Measurements from ENCODE around the gene OR11A1.

The OR11A1 gene, protein sequence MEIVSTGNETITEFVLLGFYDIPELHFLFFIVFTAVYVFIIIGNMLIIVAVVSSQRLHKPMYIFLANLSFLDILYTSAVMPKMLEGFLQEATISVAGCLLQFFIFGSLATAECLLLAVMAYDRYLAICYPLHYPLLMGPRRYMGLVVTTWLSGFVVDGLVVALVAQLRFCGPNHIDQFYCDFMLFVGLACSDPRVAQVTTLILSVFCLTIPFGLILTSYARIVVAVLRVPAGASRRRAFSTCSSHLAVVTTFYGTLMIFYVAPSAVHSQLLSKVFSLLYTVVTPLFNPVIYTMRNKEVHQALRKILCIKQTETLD

DNA sequence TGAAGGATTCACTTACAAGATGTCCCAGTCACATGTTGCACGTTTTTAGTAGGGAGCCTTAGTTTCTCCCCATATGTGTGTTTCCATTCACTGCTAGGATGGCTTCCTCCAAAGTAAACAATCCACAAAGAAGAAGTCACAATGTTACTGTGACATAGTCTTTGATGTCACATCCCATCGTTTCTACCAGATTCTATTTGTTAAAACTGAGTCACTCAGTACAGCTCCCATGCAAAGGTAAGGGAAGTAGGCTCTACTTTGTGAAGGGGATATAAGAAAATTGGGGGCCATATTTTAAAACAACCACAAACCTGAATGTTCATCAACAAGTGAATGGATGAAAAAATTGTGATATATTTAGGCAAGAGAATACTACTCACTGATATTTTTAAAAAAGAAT is at the start of gene OR11A1, which contains the start of gene OR2H1:
TSS of gene OR11A1 (minus strand) at position 101 of the 400 bp plus-strand sequence. CDS start 29,430 bp downstream, outside the sequence.
TSS of gene OR2H1 (plus strand) at position 185 of the 400 bp plus-strand sequence. CDS start 4,615 bp downstream, outside the sequence.
- DNase-seq (ENCODE audit: low read depth): no peak
- Histone ChIP-seq H3K36me3 (ENCODE audit: control insufficient read depth, insufficient read depth, low read length, severe bottlenecking) (no peaks in the 10 kb centered on the region), H3K4me3 (ENCODE audit: low read length) (no peak within 1 kb of the TSS), H3K9me3 (ENCODE audit: control insufficient read depth, low read length) (no peaks in the 10 kb centered on the region), H3K4me1 (ENCODE audit: control insufficient read depth, insufficient read depth, low read length) (no peaks in the 10 kb centered on the region), H3K9ac (ENCODE audit: low read length) (no peak within 1 kb of the TSS), H3K27me3 (replicated peaks; ENCODE audit: control insufficient read depth, insufficient read depth, low read length) (no peaks in the 10 kb centered on the region)

- no peaks in the 10 kb centered on the region for H3K4me1 ChIP-seq (ENCODE audit: control insufficient read depth, insufficient read depth, low read length)
- no peaks in the 10 kb centered on the region for H3K36me3 ChIP-seq (ENCODE audit: control insufficient read depth, insufficient read depth, low read length, severe bottlenecking)
- H3K9ac ChIP-seq (ENCODE audit: low read length): no peak overlapping the region
- no peak for DNase-seq (ENCODE audit: low read depth)
- H3K9me3 ChIP-seq (ENCODE audit: control insufficient read depth, low read length): no peaks in the 10 kb centered on the region
- peaks cover 20% of the 10 kb centered on the region for H3K27me3 ChIP-seq (replicated peaks; ENCODE audit: control insufficient read depth, insufficient read depth, low read length)
- H3K4me3 ChIP-seq (ENCODE audit: low read length): no peak overlapping the region
Measured at GRCh38 chr6:29506446-29507067, 49.7 kb upstream of the OR11A1 start.

DNA sequence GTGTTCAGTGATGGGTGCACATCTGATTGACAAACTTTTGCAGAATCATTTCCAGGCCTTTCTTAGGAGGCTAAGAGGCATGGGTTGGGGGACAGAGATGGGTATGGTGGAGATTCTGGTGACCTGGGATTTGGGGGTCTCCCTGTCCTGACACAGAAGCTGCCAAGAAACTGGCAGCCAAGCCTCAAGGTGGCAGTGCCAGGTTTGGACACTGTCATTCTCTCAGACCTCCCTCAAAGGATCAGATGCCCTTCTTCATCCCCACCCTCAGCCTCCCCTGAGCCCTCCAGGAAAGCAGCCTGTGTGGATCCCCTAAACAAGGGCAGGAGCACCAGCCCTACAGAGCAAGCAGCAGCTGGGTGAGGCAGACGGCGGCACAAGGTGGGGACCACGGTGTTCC is 48.9 kb upstream of the OR11A1 start:
- no peaks in the 10 kb centered on the region for H3K4me1 ChIP-seq (ENCODE audit: control insufficient read depth, insufficient read depth, low read length)
- no peak for DNase-seq (ENCODE audit: low read depth)
- H3K4me3 ChIP-seq (ENCODE audit: low read length): no peak overlapping the region

GRCh38 chr6:29504961-29505360 is 48.1 kb upstream of the OR11A1 start:
- peaks cover 20% of the 10 kb centered on the region for H3K27me3 ChIP-seq (replicated peaks; ENCODE audit: control insufficient read depth, insufficient read depth, low read length)
- H3K9me3 ChIP-seq (ENCODE audit: control insufficient read depth, low read length): no peaks in the 10 kb centered on the region
- no peak overlapping the region for H3K4me3 ChIP-seq (ENCODE audit: low read length)
- no peaks in the 10 kb centered on the region for H3K36me3 ChIP-seq (ENCODE audit: control insufficient read depth, insufficient read depth, low read length, severe bottlenecking)
- no peaks in the 10 kb centered on the region for H3K4me1 ChIP-seq (ENCODE audit: control insufficient read depth, insufficient read depth, low read length)
- no peak for DNase-seq (ENCODE audit: low read depth)
- H3K9ac ChIP-seq (ENCODE audit: low read length): no peak overlapping the region

More for the DNA sequence above, 48.9 kb upstream of the OR11A1 start:
- Histone ChIP-seq H3K27me3 (replicated peaks; ENCODE audit: control insufficient read depth, insufficient read depth, low read length) (peaks cover 23% of the 10 kb centered on the region), H3K36me3 (ENCODE audit: control insufficient read depth, insufficient read depth, low read length, severe bottlenecking) (no peaks in the 10 kb centered on the region), H3K9ac (ENCODE audit: low read length) (no peak overlapping the region), H3K9me3 (ENCODE audit: control insufficient read depth, low read length) (no peaks in the 10 kb centered on the region)

DNA sequence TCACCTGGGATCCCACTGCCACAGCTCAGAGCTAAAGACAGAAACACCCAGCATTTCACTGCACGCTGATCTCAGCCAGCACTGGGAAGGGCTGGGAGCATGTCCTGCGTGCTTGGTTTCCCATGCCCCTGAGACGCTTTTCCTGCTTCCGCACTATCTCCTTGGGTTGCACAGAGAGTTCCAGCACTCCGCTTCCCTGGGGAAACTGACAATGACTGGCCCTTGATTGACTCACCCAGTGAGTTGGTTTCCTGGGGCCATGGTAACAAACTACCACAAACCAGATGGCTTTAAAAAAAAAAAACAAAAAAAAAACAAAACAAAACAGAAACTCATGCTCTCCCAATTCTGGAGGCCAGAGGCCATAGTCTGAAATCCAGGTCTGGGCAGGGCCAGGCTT is 45.7 kb upstream of the OR11A1 start:
- DNase-seq (ENCODE audit: low read depth): peak; percentile 64
- Histone ChIP-seq H3K27me3 (replicated peaks; ENCODE audit: control insufficient read depth, insufficient read depth, low read length) (peaks cover 6% of the 10 kb centered on the region), H3K36me3 (ENCODE audit: control insufficient read depth, insufficient read depth, low read length, severe bottlenecking) (no peaks in the 10 kb centered on the region), H3K4me1 (ENCODE audit: control insufficient read depth, insufficient read depth, low read length) (no peaks in the 10 kb centered on the region), H3K4me3 (ENCODE audit: low read length) (no peak overlapping the region), H3K9ac (ENCODE audit: low read length) (no peak overlapping the region), H3K9me3 (ENCODE audit: control insufficient read depth, low read length) (no peaks in the 10 kb centered on the region)

- no peak for DNase-seq (ENCODE audit: low read depth)
- H3K36me3 ChIP-seq (ENCODE audit: control insufficient read depth, insufficient read depth, low read length, severe bottlenecking): no peaks in the 10 kb centered on the region
- no peaks in the 10 kb centered on the region for H3K4me1 ChIP-seq (ENCODE audit: control insufficient read depth, insufficient read depth, low read length)
- no peak overlapping the region for H3K4me3 ChIP-seq (ENCODE audit: low read length)
- H3K9ac ChIP-seq (ENCODE audit: low read length): no peak overlapping the region
- H3K27me3 ChIP-seq (replicated peaks; ENCODE audit: control insufficient read depth, insufficient read depth, low read length): peaks cover 5% of the 10 kb centered on the region
- H3K9me3 ChIP-seq (ENCODE audit: control insufficient read depth, low read length): no peaks in the 10 kb centered on the region
Measured at GRCh38 chr6:29502181-29502580, 45.3 kb upstream of the OR11A1 start.

- Histone ChIP-seq H3K4me3 (ENCODE audit: low read length) (no peak overlapping the region), H3K27me3 (replicated peaks; ENCODE audit: control insufficient read depth, insufficient read depth, low read length) (peaks cover 5% of the 10 kb centered on the region)
- DNase-seq (ENCODE audit: low read depth): no peak
Measured at GRCh38 chr6:29501106-29501505, 44.2 kb upstream of the OR11A1 start.

GRCh38 chr6:29500594-29500993 is 43.7 kb upstream of the OR11A1 start:
- Histone ChIP-seq H3K4me1 (ENCODE audit: control insufficient read depth, insufficient read depth, low read length) (no peaks in the 10 kb centered on the region), H3K9ac (ENCODE audit: low read length) (no peak overlapping the region), H3K27me3 (replicated peaks; ENCODE audit: control insufficient read depth, insufficient read depth, low read length) (peaks cover 5% of the 10 kb centered on the region), H3K4me3 (ENCODE audit: low read length) (no peak overlapping the region), H3K36me3 (ENCODE audit: control insufficient read depth, insufficient read depth, low read length, severe bottlenecking) (no peaks in the 10 kb centered on the region), H3K9me3 (ENCODE audit: control insufficient read depth, low read length) (no peaks in the 10 kb centered on the region)
- DNase-seq (ENCODE audit: low read depth): no peak

More at GRCh38 chr6:29501106-29501505, 44.2 kb upstream of the OR11A1 start:
- Histone ChIP-seq H3K36me3 (ENCODE audit: control insufficient read depth, insufficient read depth, low read length, severe bottlenecking) (no peaks in the 10 kb centered on the region), H3K9ac (ENCODE audit: low read length) (no peak overlapping the region), H3K4me1 (ENCODE audit: control insufficient read depth, insufficient read depth, low read length) (no peaks in the 10 kb centered on the region), H3K9me3 (ENCODE audit: control insufficient read depth, low read length) (no peaks in the 10 kb centered on the region)

DNA sequence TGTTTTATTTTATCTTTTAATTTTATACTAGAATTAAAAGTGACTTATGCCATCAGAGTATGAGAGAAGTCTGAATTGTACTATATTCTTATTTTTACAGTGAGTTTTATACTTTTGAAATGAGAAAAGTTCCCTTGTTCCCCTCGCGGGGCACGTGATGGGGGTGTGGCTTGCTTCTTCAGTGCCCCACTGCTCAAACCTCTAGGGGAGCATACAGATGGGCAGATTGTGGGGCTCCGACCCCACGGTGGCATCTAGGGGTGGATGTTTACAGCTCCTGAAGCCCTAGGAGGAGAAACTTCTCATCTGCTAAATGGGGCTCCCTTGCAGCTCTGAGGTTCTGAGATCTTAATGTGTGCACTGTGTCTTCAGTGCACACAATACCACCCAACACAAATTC is 42.8 kb upstream of the OR11A1 start:
- Histone ChIP-seq H3K4me1 (ENCODE audit: control insufficient read depth, insufficient read depth, low read length) (no peaks in the 10 kb centered on the region), H3K9me3 (ENCODE audit: control insufficient read depth, low read length) (no peaks in the 10 kb centered on the region), H3K9ac (ENCODE audit: low read length) (no peak overlapping the region), H3K36me3 (ENCODE audit: control insufficient read depth, insufficient read depth, low read length, severe bottlenecking) (no peaks in the 10 kb centered on the region), H3K4me3 (ENCODE audit: low read length) (no peak overlapping the region), H3K27me3 (replicated peaks; ENCODE audit: control insufficient read depth, insufficient read depth, low read length) (peaks cover 6% of the 10 kb centered on the region)
- no peak for DNase-seq (ENCODE audit: low read depth)

GRCh38 chr6:29496961-29497360 is 40.1 kb upstream of the OR11A1 start:
- no peak overlapping the region for H3K9ac ChIP-seq (ENCODE audit: low read length)
- no peak overlapping the region for H3K4me3 ChIP-seq (ENCODE audit: low read length)
- no peaks in the 10 kb centered on the region for H3K4me1 ChIP-seq (ENCODE audit: control insufficient read depth, insufficient read depth, low read length)
- no peak for DNase-seq (ENCODE audit: low read depth)
- peaks cover 13% of the 10 kb centered on the region for H3K27me3 ChIP-seq (replicated peaks; ENCODE audit: control insufficient read depth, insufficient read depth, low read length)
- H3K36me3 ChIP-seq (ENCODE audit: control insufficient read depth, insufficient read depth, low read length, severe bottlenecking): no peaks in the 10 kb centered on the region
- H3K9me3 ChIP-seq (ENCODE audit: control insufficient read depth, low read length): no peaks in the 10 kb centered on the region

GRCh38 chr6:29495571-29495970 is 38.7 kb upstream of the OR11A1 start:
- no peaks in the 10 kb centered on the region for H3K4me1 ChIP-seq (ENCODE audit: control insufficient read depth, insufficient read depth, low read length)
- DNase-seq (ENCODE audit: low read depth): no peak
- H3K9me3 ChIP-seq (ENCODE audit: control insufficient read depth, low read length): no peaks in the 10 kb centered on the region
- peaks cover 8% of the 10 kb centered on the region for H3K27me3 ChIP-seq (replicated peaks; ENCODE audit: control insufficient read depth, insufficient read depth, low read length)
- H3K4me3 ChIP-seq (ENCODE audit: low read length): no peak overlapping the region
- H3K9ac ChIP-seq (ENCODE audit: low read length): no peak overlapping the region
- H3K36me3 ChIP-seq (ENCODE audit: control insufficient read depth, insufficient read depth, low read length, severe bottlenecking): no peaks in the 10 kb centered on the region

Data from adipocyte (in vitro differentiated cells).